C4-2B (cell line): ENCODE data around the gene FOXN3.

Experiments used
- ZFX ChIP-seq: fragments of 450-650 bp; IDR thresholded peaks from 2 replicates; pipeline ENCODE4 v1.6.1; 2017
- TF ChIP-seq, protein P1 (sequence below): fragments of 450-650 bp; conservative IDR thresholded peaks from 2 replicates; pipeline ENCODE4 v1.5.1; 2017; ENCODE audit warnings: mild to moderate bottlenecking

DNA sequence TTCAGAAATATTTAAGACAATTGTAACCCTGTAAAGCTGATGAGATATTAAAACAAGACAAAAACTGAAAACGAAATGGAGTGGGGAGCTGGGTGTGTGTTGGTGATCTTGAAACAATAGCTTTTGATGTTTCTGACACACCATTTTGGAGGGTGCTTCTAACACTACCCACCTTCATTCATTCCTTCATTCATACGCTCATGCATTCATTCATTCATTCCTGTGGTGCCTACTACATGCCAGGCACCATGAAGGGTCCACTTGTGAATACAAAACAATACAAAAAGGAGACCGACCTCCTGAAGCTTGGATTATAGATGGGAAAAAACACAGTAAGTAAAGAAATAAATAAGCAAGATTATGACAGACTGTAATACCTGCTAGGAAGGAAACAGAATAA lies 60.5 kb downstream of the FOXN3 start:
- TF ChIP-seq, protein P1, sequence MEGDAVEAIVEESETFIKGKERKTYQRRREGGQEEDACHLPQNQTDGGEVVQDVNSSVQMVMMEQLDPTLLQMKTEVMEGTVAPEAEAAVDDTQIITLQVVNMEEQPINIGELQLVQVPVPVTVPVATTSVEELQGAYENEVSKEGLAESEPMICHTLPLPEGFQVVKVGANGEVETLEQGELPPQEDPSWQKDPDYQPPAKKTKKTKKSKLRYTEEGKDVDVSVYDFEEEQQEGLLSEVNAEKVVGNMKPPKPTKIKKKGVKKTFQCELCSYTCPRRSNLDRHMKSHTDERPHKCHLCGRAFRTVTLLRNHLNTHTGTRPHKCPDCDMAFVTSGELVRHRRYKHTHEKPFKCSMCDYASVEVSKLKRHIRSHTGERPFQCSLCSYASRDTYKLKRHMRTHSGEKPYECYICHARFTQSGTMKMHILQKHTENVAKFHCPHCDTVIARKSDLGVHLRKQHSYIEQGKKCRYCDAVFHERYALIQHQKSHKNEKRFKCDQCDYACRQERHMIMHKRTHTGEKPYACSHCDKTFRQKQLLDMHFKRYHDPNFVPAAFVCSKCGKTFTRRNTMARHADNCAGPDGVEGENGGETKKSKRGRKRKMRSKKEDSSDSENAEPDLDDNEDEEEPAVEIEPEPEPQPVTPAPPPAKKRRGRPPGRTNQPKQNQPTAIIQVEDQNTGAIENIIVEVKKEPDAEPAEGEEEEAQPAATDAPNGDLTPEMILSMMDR: no peak
- no peak for TF ChIP-seq ZFX
